Upper lobe of left lung (tissue), 6 donors: Measurements from ENCODE around the gene CDKL1. TPM values are rescaled to one million over a fixed set of nuclear protein-coding genes. Genes with fewer than 3 reads are reported as not detected.

Experiments used
- ATAC-seq, 2 donors: fragments of 200-7000 bp; cut with Tn5 transposase; one replicate each; pipeline ENCODE4 v1.9.1; 2022; ENCODE audit warnings: mild to moderate bottlenecking in 2 of 2, moderate library complexity in 2 of 2; ENCODE audit not compliant: low FRiP score in 2 of 2
- DNase-seq, 2 donors: peaks; one replicate each; pipeline ENCODE4 v3.0.0-alpha.2; 2019 to 2020
- H3K27ac ChIP-seq, 4 donors: fragments of 200-600 bp; sonication (generic); one replicate each; pipeline ENCODE4 v1.5.1; 2016 to 2019
- H3K27me3 ChIP-seq, 4 donors: fragments of 200-600 bp; sonication (generic); one replicate each; pipeline ENCODE4 v1.5.1; 2017 to 2019
- H3K36me3 ChIP-seq, 4 donors: fragments of 200-600 bp; sonication (generic); one replicate each; pipeline ENCODE4 v1.5.1; 2016 to 2019
- H3K4me1 ChIP-seq, 4 donors: fragments of 200-600 bp; sonication (generic); one replicate each; pipeline ENCODE4 v1.5.1; 2018 to 2019
- H3K4me3 ChIP-seq, 4 donors: fragments of 200-600 bp; sonication (generic); one replicate each; pipeline ENCODE4 v1.5.1; 2017 to 2019; ENCODE audit warnings: mild to moderate bottlenecking in 2 of 4, moderate library complexity in 1 of 4
- H3K9me3 ChIP-seq, 4 donors: fragments of 200-600 bp; sonication (generic); one replicate each; pipeline ENCODE4 v1.5.1; 2018 to 2019
- CTCF ChIP-seq, 6 experiments: fragments of 450-650 bp in 4 of 6; fragments of 200-600 bp in 2 of 6; sonication (generic) in 2 of 6; IDR thresholded peaks; one replicate each; pipeline ENCODE4 v1.5.1; 2016 to 2019; ENCODE audit warnings: antibody characterized with exemption in 6 of 6
- EP300 ChIP-seq, 4 donors: sonication (generic); formaldehyde crosslinking; IDR thresholded peaks; one replicate each; pipeline ENCODE4 v1.5.1; 2017; ENCODE audit warnings: antibody characterized with exemption in 4 of 4, control low read depth in 2 of 4
- POLR2A ChIP-seq, 4 donors: fragments of 450-650 bp; IDR thresholded peaks; one replicate each; pipeline ENCODE4 v1.5.1; 2016 to 2017; ENCODE audit warnings: antibody characterized with exemption in 4 of 4, mild to moderate bottlenecking in 2 of 4
- POLR2AphosphoS5 ChIP-seq, 2 donors: sonication (generic); formaldehyde crosslinking; IDR thresholded peaks; one replicate each; pipeline ENCODE4 v1.5.1; 2017; ENCODE audit warnings: antibody characterized with exemption in 2 of 2
- WGBS, 2 donors: methylation state at CpG; one replicate each; pipeline ENCODE4 v1.1.5; 2017 to 2018; 5-methylcytosine and 5-hydroxymethylcytosine counted together
- total RNA-seq, 6 donors: library from RNA; depleted of rRNA in 4 of 6; stranded (reverse); fragments of >200 nt in 4 of 6; gene quantifications; one replicate each; pipeline versions ENCODE4 v1.1.0 to v1.2.1, GENCODE V29; 2016 to 2021
- donor health status: DM: no; HTN: no; CAD: no; lungs with moderate emphysema.
- donor health status: DM: no; HTN: yes; CAD: no; lungs with severe emphysema.

Gene CDKL1
- total RNA-seq, 6 donors from 2014 or later, result 24.6 to 44.7 (median 30.1) TPM

DNA sequence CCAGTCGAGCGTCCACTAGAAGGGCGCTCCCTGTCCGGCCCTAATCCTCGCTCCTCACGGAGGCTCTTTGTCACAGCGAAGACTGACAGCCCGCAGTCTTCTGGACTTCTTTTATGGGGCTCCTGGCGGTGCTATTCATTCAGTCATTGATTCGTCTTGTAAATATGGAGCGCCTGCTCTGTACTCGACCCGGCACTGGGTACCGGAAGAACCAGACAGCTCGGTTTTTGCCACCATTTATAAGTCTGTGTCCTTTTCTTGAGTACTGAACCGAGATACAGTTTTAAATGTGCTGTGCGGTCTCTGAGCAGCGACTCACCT lies 84.0 kb downstream of the CDKL1 start:
- Histone ChIP-seq H3K4me3 (peak overlapping the region; percentile 47 to 81 (median 74)), H3K9me3 (no peaks in the 10 kb centered on the region), H3K27me3 (no peaks in the 10 kb centered on the region), H3K27ac (peak overlapping the region; percentile 94 to 97 (median 95)), H3K4me1 (peaks cover 15 to 21% (median 16%) of the 10 kb centered on the region in 4 donors), H3K36me3 (peaks cover 0 to 6% (median 0%) of the 10 kb centered on the region in 4 donors)
- WGBS, 2 donors, result 4 to 6% methylated on average over 10 to 18 of the region's 18 CpGs
- DNase-seq (no peak), ATAC-seq (peak; percentile 2 to 50)
- TF ChIP-seq CTCF (IDR thresholded peaks at IDR 0.05), result no peak
- no peak for TF ChIP-seq EP300 (IDR thresholded peaks at IDR 0.05)
- no peak for TF ChIP-seq POLR2A (IDR thresholded peaks at IDR 0.05)
- no peak for TF ChIP-seq POLR2AphosphoS5 (IDR thresholded peaks at IDR 0.05)

DNA sequence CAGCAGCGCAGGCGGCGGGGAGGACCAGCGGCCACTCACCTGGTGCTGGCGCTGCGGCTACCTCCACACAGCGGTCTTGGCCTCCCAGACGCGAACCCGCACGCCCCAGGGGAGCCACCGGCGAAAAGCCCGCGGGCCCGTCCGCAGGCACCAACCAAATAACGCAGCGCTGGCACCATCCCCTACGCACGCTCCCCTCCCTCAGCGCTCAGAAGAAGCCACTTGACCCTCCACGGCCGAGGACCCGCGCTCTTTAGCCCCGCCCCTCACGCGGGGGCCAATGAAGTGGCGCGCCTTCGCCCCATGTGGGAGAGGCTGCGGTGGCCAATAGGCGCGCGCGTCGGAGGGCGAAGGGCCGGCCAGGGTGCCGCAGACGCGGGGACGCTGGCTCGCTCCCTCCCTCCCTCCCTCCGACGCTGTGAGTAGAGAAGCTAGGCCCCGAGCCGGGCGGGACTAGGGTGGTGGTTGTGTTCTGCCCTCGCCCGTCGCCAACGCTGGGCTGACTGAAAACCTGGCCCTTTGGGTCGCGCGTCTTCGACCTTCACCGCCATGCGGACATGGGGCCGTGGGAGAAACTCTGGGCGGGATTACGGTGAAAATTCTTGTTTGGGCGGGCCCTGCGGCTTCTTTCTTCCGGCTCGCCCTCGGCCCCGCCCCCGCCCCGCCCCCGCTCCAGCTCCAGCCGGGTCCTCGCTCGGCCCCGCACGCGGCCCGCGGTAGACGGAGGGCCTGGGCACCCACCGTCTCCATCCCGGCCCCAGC lies 84.5 kb downstream of the CDKL1 start, which contains the start of the genes DMAC2L and L2HGDH:
Gene DMAC2L, plus strand, starts transcription at position 353 of the 762 bp plus-strand sequence. CDS start 9,164 bp downstream, outside the sequence.
Gene L2HGDH, minus strand, starts transcription at position 258 of the 762 bp plus-strand sequence. Its CDS starts 79 bp downstream, at position 179.
- Histone ChIP-seq H3K27ac (peak within 1 kb of the TSS; percentile 94 to 97 (median 95)), H3K9me3 (no peaks in the 10 kb centered on the region), H3K4me1 (peaks cover 15 to 19% (median 16%) of the 10 kb centered on the region in 4 donors), H3K27me3 (no peaks in the 10 kb centered on the region), H3K36me3 (peaks cover 0 to 6% (median 0%) of the 10 kb centered on the region in 4 donors), H3K4me3 (peak within 1 kb of the TSS; percentile 72 to 81 (median 74))
- 0 to 1% methylated on average over 14 to 50 of the region's 83 CpGs for WGBS, 2 donors
- ATAC-seq (peak; percentile 100), DNase-seq (peak; percentile 93 to 99)
- TF ChIP-seq CTCF (IDR thresholded peaks at IDR 0.05) (peak in 3 of 6 experiments; percentile 65 to 86 (median 82)), POLR2AphosphoS5 (IDR thresholded peaks at IDR 0.05) (peak; percentile 85 to 87), EP300 (IDR thresholded peaks at IDR 0.05) (no peak), POLR2A (IDR thresholded peaks at IDR 0.05) (peak in 3 of 4 donors; percentile 58 to 85 (median 70))

- no peaks in the 10 kb centered on the region for H3K27me3 ChIP-seq
- TF ChIP-seq CTCF (IDR thresholded peaks at IDR 0.05) (peak in 2 of 6 experiments; percentile 50 to 71), POLR2A (IDR thresholded peaks at IDR 0.05) (no peak)
- WGBS, 2 donors, result 3 to 4% methylated on average over 12 to 16 of the region's 18 CpGs
- H3K27ac ChIP-seq, result peak overlapping the region; percentile 94 to 97 (median 95)
- peaks cover 0 to 6% (median 0%) of the 10 kb centered on the region in 4 donors for H3K36me3 ChIP-seq
- peak overlapping the region; percentile 72 to 81 (median 74) for H3K4me3 ChIP-seq
- no peak for DNase-seq
- H3K4me1 ChIP-seq, result peaks cover 15 to 19% (median 16%) of the 10 kb centered on the region in 4 donors
- H3K9me3 ChIP-seq, result no peaks in the 10 kb centered on the region
- peak in 1 of 2 donors; percentile 20 for ATAC-seq
Observed at GRCh38 chr14:50311337-50311971, 85.2 kb downstream of the CDKL1 start.

- no peak for TF ChIP-seq CTCF (IDR thresholded peaks at IDR 0.05)
- TF ChIP-seq EP300 (IDR thresholded peaks at IDR 0.05), result no peak
- no peak for TF ChIP-seq POLR2AphosphoS5 (IDR thresholded peaks at IDR 0.05)
- TF ChIP-seq POLR2A (IDR thresholded peaks at IDR 0.05), result no peak
- H3K4me1 ChIP-seq, result peaks cover 15 to 19% (median 16%) of the 10 kb centered on the region in 4 donors
- no peak overlapping the region for H3K4me3 ChIP-seq
- ATAC-seq (no peak), DNase-seq (no peak)
- 90 to 94% methylated on average over 4 of the region's 4 CpGs for WGBS, 2 donors
- H3K9me3 ChIP-seq, result no peaks in the 10 kb centered on the region
- no peaks in the 10 kb centered on the region for H3K27me3 ChIP-seq
- H3K36me3 ChIP-seq, result peaks cover 0 to 6% (median 0%) of the 10 kb centered on the region in 4 donors
- H3K27ac ChIP-seq, result no peak overlapping the region
Observed at GRCh38 chr14:50310445-50310844, 86.2 kb downstream of the CDKL1 start.
